Measurements from ENCODE around the gene OR1L4. TPM values are rescaled to one million over a fixed set of nuclear protein-coding genes. Genes with fewer than 3 reads are reported as not detected.

OR1L4 gene
- polyA plus RNA-seq, 1 of the 3 experiments (the other 2 are of a cell fraction): not detected

DNA sequence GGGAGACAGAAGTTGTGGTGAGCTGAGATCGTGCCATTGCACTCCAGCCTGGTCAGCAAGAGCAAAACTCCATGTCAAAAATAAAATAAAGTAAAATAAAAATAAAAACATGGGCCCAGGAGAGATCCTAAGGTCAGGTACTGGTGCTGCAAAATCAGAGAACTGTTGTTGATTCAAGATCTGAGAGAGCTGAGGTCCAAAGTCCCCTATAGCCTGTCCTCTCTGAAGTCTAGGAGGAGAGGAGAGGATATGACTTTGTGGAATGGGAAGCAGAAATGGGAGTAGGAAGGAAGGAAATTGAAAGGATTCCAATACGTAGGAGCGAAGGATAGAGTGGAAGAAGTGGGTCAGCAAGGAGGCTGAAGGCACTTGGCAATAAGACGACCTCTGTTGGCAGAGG is 4.6 kb upstream of the OR1L4 start:
- H3K4me2 ChIP-seq: no peak overlapping the region
- no peak overlapping the region for H3K27ac ChIP-seq (ENCODE audit: low read depth in 2 of 2, low read length in 1 of 2)
- H3K4me1 ChIP-seq (ENCODE audit: control insufficient read depth in 1 of 2, insufficient read depth in 2 of 2, low read depth in 1 of 2, low read length in 1 of 2): no peaks in the 10 kb centered on the region
- TF ChIP-seq FOXM1 (IDR thresholded peaks at IDR 0.05; ENCODE audit: low read depth) (no peak), RFX5 (IDR thresholded peaks at IDR 0.05; ENCODE audit: low read length) (no peak), RXRA (IDR thresholded peaks at IDR 0.05; ENCODE audit: borderline replicate concordance, low read depth) (no peak), EP300 (IDR thresholded peaks at IDR 0.05; ENCODE audit: borderline replicate concordance in 1 of 2, low read depth in 1 of 2, low read length in 1 of 2) (no peak), TAF1 (IDR thresholded peaks at IDR 0.05; ENCODE audit: borderline replicate concordance, low read depth, low read length) (no peak), YY1 (IDR thresholded peaks at IDR 0.05; ENCODE audit: low read depth) (no peak), FOSL2 (IDR thresholded peaks at IDR 0.05; ENCODE audit: borderline replicate concordance, low read depth) (no peak)
- TF ChIP-seq, protein P1, sequence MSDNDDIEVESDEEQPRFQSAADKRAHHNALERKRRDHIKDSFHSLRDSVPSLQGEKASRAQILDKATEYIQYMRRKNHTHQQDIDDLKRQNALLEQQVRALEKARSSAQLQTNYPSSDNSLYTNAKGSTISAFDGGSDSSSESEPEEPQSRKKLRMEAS (IDR thresholded peaks at IDR 0.05; ENCODE audit: low read depth): no peak
- TF ChIP-seq, protein P2, sequence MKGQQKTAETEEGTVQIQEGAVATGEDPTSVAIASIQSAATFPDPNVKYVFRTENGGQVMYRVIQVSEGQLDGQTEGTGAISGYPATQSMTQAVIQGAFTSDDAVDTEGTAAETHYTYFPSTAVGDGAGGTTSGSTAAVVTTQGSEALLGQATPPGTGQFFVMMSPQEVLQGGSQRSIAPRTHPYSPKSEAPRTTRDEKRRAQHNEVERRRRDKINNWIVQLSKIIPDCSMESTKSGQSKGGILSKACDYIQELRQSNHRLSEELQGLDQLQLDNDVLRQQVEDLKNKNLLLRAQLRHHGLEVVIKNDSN (IDR thresholded peaks at IDR 0.05; ENCODE audit: borderline replicate concordance, low read depth): no peak
- TF ChIP-seq, protein P3, sequence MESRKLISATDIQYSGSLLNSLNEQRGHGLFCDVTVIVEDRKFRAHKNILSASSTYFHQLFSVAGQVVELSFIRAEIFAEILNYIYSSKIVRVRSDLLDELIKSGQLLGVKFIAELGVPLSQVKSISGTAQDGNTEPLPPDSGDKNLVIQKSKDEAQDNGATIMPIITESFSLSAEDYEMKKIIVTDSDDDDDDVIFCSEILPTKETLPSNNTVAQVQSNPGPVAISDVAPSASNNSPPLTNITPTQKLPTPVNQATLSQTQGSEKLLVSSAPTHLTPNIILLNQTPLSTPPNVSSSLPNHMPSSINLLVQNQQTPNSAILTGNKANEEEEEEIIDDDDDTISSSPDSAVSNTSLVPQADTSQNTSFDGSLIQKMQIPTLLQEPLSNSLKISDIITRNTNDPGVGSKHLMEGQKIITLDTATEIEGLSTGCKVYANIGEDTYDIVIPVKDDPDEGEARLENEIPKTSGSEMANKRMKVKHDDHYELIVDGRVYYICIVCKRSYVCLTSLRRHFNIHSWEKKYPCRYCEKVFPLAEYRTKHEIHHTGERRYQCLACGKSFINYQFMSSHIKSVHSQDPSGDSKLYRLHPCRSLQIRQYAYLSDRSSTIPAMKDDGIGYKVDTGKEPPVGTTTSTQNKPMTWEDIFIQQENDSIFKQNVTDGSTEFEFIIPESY (IDR thresholded peaks at IDR 0.05; ENCODE audit: borderline replicate concordance, low read depth): no peak
- no peaks in the 10 kb centered on the region for H3K9me2 ChIP-seq
- H3K4me3 ChIP-seq (ENCODE audit: low read depth in 2 of 2, low read length in 1 of 2): no peak overlapping the region
- no peaks in the 10 kb centered on the region for H3K36me3 ChIP-seq (replicated peaks in 1 of 2; ENCODE audit: control insufficient read depth in 1 of 2, insufficient read depth in 2 of 2, low read length in 1 of 2)
- DNase-seq: no peak
- POLR2A ChIA-PET: no interaction called here
- H3K9me3 ChIP-seq: no peaks in the 10 kb centered on the region
- WGBS (ENCODE audit: low lambda C conversion rate): 8% methylated on average over 4 of the region's 4 CpGs
- no peaks in the 10 kb centered on the region for H3F3A ChIP-seq (replicated peaks; ENCODE audit: insufficient read depth)
- no peaks in the 10 kb centered on the region for H3K79me2 ChIP-seq (ENCODE audit: insufficient read depth)
- CTCF ChIA-PET: no interaction called here
- no peak overlapping the region for H3K9ac ChIP-seq
- H3K27me3 ChIP-seq (ENCODE audit: insufficient read depth): no peaks in the 10 kb centered on the region
- H2AFZ ChIP-seq (ENCODE audit: low read depth): no peak overlapping the region
- no peaks in the 10 kb centered on the region for H4K20me1 ChIP-seq (ENCODE audit: insufficient read depth)

DNA sequence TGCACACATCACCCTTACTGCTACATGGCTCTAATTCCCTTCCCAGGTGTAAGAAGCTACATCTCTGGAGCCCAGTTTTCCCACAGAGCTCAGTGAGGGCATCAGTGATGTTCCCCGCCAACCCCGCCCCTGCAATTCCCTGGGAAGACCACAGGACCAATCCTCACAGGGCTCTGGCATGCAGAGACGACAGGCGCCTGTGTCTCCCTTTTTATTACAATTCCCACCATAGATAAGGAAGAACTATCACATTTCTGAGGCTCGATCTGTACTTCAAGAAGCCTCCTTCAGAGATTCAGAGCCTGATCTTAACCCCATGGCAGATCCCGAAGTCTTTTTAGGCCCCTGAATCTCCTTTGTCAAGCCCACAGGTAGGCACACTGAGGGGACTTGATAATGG is 18.2 kb downstream of the OR1L4 start, which contains the start of gene OR1L6:
TSS of gene OR1L6 (plus strand) at position 301 of the 400 bp plus-strand sequence. CDS start 7,545 bp downstream, outside the sequence.
- no peaks in the 10 kb centered on the region for H3K27me3 ChIP-seq (ENCODE audit: insufficient read depth)
- ChIA-PET CTCF (interaction anchor here (1.2 kb wide), 1 partner anchor 243 kb away, joined by 4 read pairs; no protein-coding TSS in a partner anchor), POLR2A (no interaction called here)
- DNase-seq: no peak
- H3K36me3 ChIP-seq (replicated peaks in 1 of 2; ENCODE audit: control insufficient read depth in 1 of 2, insufficient read depth in 2 of 2, low read length in 1 of 2): no peaks in the 10 kb centered on the region
- no peak within 1 kb of the TSS for H3K9ac ChIP-seq
- no peak within 1 kb of the TSS for H3K27ac ChIP-seq (ENCODE audit: low read depth in 2 of 2, low read length in 1 of 2)
- no peak within 1 kb of the TSS for H3K4me3 ChIP-seq (ENCODE audit: low read depth in 2 of 2, low read length in 1 of 2)
- H3K4me2 ChIP-seq: no peak within 1 kb of the TSS
- H3K4me1 ChIP-seq (ENCODE audit: control insufficient read depth in 1 of 2, insufficient read depth in 2 of 2, low read depth in 1 of 2, low read length in 1 of 2): no peaks in the 10 kb centered on the region
- no peaks in the 10 kb centered on the region for H4K20me1 ChIP-seq (ENCODE audit: insufficient read depth)
- no peaks in the 10 kb centered on the region for H3K9me2 ChIP-seq
- 3% methylated on average over 6 of the region's 6 CpGs for WGBS (ENCODE audit: low lambda C conversion rate)
- no peaks in the 10 kb centered on the region for H3F3A ChIP-seq (replicated peaks; ENCODE audit: insufficient read depth)
- H3K79me2 ChIP-seq (ENCODE audit: insufficient read depth): no peaks in the 10 kb centered on the region
- H2AFZ ChIP-seq (ENCODE audit: low read depth): no peak within 1 kb of the TSS
- TF ChIP-seq FOXJ3 (CRISPR knock-in tag; IDR thresholded peaks at IDR 0.05): no peak
- TF ChIP-seq, protein P4, sequence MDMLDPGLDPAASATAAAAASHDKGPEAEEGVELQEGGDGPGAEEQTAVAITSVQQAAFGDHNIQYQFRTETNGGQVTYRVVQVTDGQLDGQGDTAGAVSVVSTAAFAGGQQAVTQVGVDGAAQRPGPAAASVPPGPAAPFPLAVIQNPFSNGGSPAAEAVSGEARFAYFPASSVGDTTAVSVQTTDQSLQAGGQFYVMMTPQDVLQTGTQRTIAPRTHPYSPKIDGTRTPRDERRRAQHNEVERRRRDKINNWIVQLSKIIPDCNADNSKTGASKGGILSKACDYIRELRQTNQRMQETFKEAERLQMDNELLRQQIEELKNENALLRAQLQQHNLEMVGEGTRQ (IDR thresholded peaks at IDR 0.05; ENCODE audit: borderline replicate concordance, low read depth, low read length): no peak
- TF ChIP-seq GABPA (IDR thresholded peaks at IDR 0.05; ENCODE audit: low read depth): no peak
- TF ChIP-seq SIN3A (IDR thresholded peaks at IDR 0.05; ENCODE audit: borderline replicate concordance, low read depth, low read length): no peak
- TF ChIP-seq, protein P5, sequence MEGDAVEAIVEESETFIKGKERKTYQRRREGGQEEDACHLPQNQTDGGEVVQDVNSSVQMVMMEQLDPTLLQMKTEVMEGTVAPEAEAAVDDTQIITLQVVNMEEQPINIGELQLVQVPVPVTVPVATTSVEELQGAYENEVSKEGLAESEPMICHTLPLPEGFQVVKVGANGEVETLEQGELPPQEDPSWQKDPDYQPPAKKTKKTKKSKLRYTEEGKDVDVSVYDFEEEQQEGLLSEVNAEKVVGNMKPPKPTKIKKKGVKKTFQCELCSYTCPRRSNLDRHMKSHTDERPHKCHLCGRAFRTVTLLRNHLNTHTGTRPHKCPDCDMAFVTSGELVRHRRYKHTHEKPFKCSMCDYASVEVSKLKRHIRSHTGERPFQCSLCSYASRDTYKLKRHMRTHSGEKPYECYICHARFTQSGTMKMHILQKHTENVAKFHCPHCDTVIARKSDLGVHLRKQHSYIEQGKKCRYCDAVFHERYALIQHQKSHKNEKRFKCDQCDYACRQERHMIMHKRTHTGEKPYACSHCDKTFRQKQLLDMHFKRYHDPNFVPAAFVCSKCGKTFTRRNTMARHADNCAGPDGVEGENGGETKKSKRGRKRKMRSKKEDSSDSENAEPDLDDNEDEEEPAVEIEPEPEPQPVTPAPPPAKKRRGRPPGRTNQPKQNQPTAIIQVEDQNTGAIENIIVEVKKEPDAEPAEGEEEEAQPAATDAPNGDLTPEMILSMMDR (IDR thresholded peaks at IDR 0.05): no peak
- TF ChIP-seq RAD21 (IDR thresholded peaks at IDR 0.05; ENCODE audit: low read length): no peak
- no peak for TF ChIP-seq FOXM1 (IDR thresholded peaks at IDR 0.05; ENCODE audit: low read depth)
- no peak for TF ChIP-seq FOSL2 (IDR thresholded peaks at IDR 0.05; ENCODE audit: borderline replicate concordance, low read depth)
- TF ChIP-seq, protein P6, sequence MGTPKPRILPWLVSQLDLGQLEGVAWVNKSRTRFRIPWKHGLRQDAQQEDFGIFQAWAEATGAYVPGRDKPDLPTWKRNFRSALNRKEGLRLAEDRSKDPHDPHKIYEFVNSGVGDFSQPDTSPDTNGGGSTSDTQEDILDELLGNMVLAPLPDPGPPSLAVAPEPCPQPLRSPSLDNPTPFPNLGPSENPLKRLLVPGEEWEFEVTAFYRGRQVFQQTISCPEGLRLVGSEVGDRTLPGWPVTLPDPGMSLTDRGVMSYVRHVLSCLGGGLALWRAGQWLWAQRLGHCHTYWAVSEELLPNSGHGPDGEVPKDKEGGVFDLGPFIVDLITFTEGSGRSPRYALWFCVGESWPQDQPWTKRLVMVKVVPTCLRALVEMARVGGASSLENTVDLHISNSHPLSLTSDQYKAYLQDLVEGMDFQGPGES (IDR thresholded peaks at IDR 0.05; ENCODE audit: low read depth, low read length): no peak
- TF ChIP-seq MEF2A (IDR thresholded peaks at IDR 0.05; ENCODE audit: borderline replicate concordance, low read depth): no peak
- TF ChIP-seq ELF1 (IDR thresholded peaks at IDR 0.05): no peak
- no peak for TF ChIP-seq EP300 (IDR thresholded peaks at IDR 0.05; ENCODE audit: borderline replicate concordance in 1 of 2, low read depth in 1 of 2, low read length in 1 of 2)
- no peak for TF ChIP-seq MXI1 (IDR thresholded peaks at IDR 0.05; ENCODE audit: low read depth, low read length)
- H3K9me3 ChIP-seq: no peaks in the 10 kb centered on the region
